ENCODE results near the gene CD300H.

The CD300H gene

DNA sequence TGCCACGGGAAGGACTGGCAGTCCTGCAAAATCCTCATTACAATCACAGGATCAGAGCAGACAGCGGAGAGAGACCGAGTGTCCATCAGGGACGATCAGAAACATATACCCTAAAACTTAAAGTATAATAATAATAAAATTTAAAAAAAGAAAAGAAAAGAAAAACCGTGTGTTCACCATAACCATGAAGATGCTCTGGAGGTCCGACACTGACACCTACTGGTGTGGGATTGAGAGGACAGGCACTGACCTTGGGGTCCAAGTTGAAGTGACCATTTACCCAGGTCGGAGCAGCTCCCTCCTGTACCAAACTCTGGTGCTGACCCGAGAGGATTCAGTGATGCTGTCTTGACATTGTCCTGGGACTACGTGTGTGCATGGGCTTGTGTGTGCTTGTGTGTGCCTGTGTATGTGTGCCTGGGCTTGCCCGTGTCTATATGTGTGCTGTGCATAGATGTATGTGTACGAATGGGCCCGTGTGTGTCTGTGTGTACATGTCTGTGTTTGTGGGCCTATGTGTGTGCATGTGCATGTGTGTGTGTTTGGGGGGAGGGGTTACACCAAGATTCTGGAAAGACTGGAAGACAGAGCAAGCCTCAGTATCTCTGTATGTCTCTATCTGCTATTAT lies 34.7 kb upstream of the CD300H start:
- Histone ChIP-seq H4K91ac (ENCODE audit: low read length) (no peak overlapping the region), H3K4me3 (ENCODE audit: insufficient read depth in 1 of 2, low read depth in 1 of 2, low read length in 2 of 2) (no peak overlapping the region), H3K9ac (ENCODE audit: low read length) (no peak overlapping the region), H2BK5ac (ENCODE audit: low read depth, low read length, poor library complexity, severe bottlenecking) (no peak overlapping the region), H3K14ac (ENCODE audit: low read length in 2 of 2) (peak overlapping the region in 1 of 2 experiments; percentile 6), H2BK12ac (ENCODE audit: low read length in 2 of 2) (no peak overlapping the region), H3K9me3 (ENCODE audit: control insufficient read depth, low read length) (no peaks in the 10 kb centered on the region), H3K4me1 (ENCODE audit: control insufficient read depth, insufficient read depth, low read depth, low read length) (no peaks in the 10 kb centered on the region), H3K18ac (ENCODE audit: low read depth in 1 of 2, low read length in 2 of 2) (no peak overlapping the region), H3K23ac (ENCODE audit: low read length in 2 of 2) (no peak overlapping the region), H2BK120ac (ENCODE audit: low read depth, low read length) (no peak overlapping the region), H3K27me3 (ENCODE audit: control insufficient read depth in 1 of 2, insufficient read depth in 1 of 2, low read length in 2 of 2) (peaks cover 35 to 72% of the 10 kb centered on the region in 2 experiments), H3K4me2 (ENCODE audit: low read length, poor library complexity, severe bottlenecking) (no peak overlapping the region), H3K79me1 (replicated peaks; ENCODE audit: low read length, poor library complexity, severe bottlenecking) (no peaks in the 10 kb centered on the region), H3K36me3 (ENCODE audit: control insufficient read depth in 1 of 2, insufficient read depth in 2 of 2, low read depth in 1 of 2, low read length in 2 of 2) (no peaks in the 10 kb centered on the region), H4K8ac (ENCODE audit: low read length) (no peak overlapping the region), H2BK15ac (ENCODE audit: low read depth, poor library complexity, severe bottlenecking) (no peak overlapping the region), H2AFZ (ENCODE audit: low read depth, low read length) (no peak overlapping the region), H3K4ac (ENCODE audit: low read depth in 1 of 2, low read length in 2 of 2) (no peak overlapping the region), H3K27ac (ENCODE audit: low read length, poor library complexity, severe bottlenecking) (no peak overlapping the region), H2AK5ac (ENCODE audit: low read length, severe bottlenecking) (no peak overlapping the region)
- DNase-seq, result peak; percentile 20
- WGBS, result 56% methylated on average over 9 of the region's 12 CpGs

GRCh38 chr17:74599448-74599939 lies 32.2 kb upstream of the CD300H start:
- Histone ChIP-seq H3K18ac (ENCODE audit: low read depth in 1 of 2, low read length in 2 of 2) (no peak overlapping the region), H2BK12ac (ENCODE audit: low read length in 2 of 2) (no peak overlapping the region), H3K14ac (ENCODE audit: low read length in 2 of 2) (no peak overlapping the region), H3K27ac (ENCODE audit: low read length, poor library complexity, severe bottlenecking) (no peak overlapping the region), H2BK15ac (ENCODE audit: low read depth, poor library complexity, severe bottlenecking) (no peak overlapping the region), H2AK5ac (ENCODE audit: low read length, severe bottlenecking) (no peak overlapping the region), H3K23ac (ENCODE audit: low read length in 2 of 2) (no peak overlapping the region), H3K4ac (ENCODE audit: low read depth in 1 of 2, low read length in 2 of 2) (no peak overlapping the region), H4K91ac (ENCODE audit: low read length) (no peak overlapping the region), H2AFZ (ENCODE audit: low read depth, low read length) (no peak overlapping the region), H3K9me3 (ENCODE audit: control insufficient read depth, low read length) (no peaks in the 10 kb centered on the region), H3K4me2 (ENCODE audit: low read length, poor library complexity, severe bottlenecking) (no peak overlapping the region), H3K9ac (ENCODE audit: low read length) (no peak overlapping the region), H2BK120ac (ENCODE audit: low read depth, low read length) (no peak overlapping the region), H3K4me3 (ENCODE audit: insufficient read depth in 1 of 2, low read depth in 1 of 2, low read length in 2 of 2) (no peak overlapping the region), H3K36me3 (ENCODE audit: control insufficient read depth in 1 of 2, insufficient read depth in 2 of 2, low read depth in 1 of 2, low read length in 2 of 2) (no peaks in the 10 kb centered on the region), H3K4me1 (ENCODE audit: control insufficient read depth, insufficient read depth, low read depth, low read length) (no peaks in the 10 kb centered on the region), H3K27me3 (ENCODE audit: control insufficient read depth in 1 of 2, insufficient read depth in 1 of 2, low read length in 2 of 2) (peaks cover 41 to 90% of the 10 kb centered on the region in 2 experiments), H2BK5ac (ENCODE audit: low read depth, low read length, poor library complexity, severe bottlenecking) (no peak overlapping the region), H3K79me1 (replicated peaks; ENCODE audit: low read length, poor library complexity, severe bottlenecking) (no peaks in the 10 kb centered on the region), H4K8ac (ENCODE audit: low read length) (no peak overlapping the region)
- WGBS, result 67% methylated on average over 8 of the region's 10 CpGs
- DNase-seq, result no peak

DNA sequence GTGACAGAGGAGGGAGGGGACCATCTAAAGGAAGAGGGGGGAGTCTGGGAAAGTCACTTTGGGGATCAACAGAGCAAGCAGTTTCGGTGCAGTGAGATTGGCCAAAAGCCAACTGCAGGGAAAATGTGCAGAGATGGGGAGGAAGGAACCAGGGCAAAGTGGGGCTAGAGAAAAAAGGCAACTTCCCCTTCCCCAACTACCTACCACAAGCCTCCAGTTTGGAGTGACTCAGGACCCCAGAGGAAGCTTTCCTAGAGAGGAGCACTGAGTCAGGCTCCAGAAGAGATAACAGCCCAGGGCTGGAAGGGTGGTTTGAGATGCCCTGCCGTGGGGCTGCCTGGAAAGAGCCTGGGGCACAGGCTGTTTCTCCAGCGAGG lies 31.7 kb upstream of the CD300H start:
- H3K4ac ChIP-seq (ENCODE audit: low read depth in 1 of 2, low read length in 2 of 2), result no peak overlapping the region
- H2AFZ ChIP-seq (ENCODE audit: low read depth, low read length), result no peak overlapping the region
- peaks cover 40 to 86% of the 10 kb centered on the region in 2 experiments for H3K27me3 ChIP-seq (ENCODE audit: control insufficient read depth in 1 of 2, insufficient read depth in 1 of 2, low read length in 2 of 2)
- H3K23ac ChIP-seq (ENCODE audit: low read length in 2 of 2), result no peak overlapping the region
- no peaks in the 10 kb centered on the region for H3K79me1 ChIP-seq (replicated peaks; ENCODE audit: low read length, poor library complexity, severe bottlenecking)
- H2BK15ac ChIP-seq (ENCODE audit: low read depth, poor library complexity, severe bottlenecking), result no peak overlapping the region
- no peak overlapping the region for H2AK5ac ChIP-seq (ENCODE audit: low read length, severe bottlenecking)
- no peak overlapping the region for H4K91ac ChIP-seq (ENCODE audit: low read length)
- no peak overlapping the region for H3K18ac ChIP-seq (ENCODE audit: low read depth in 1 of 2, low read length in 2 of 2)
- no peak overlapping the region for H4K8ac ChIP-seq (ENCODE audit: low read length)
- H3K9me3 ChIP-seq (ENCODE audit: control insufficient read depth, low read length), result no peaks in the 10 kb centered on the region
- no peak for DNase-seq
- H3K36me3 ChIP-seq (ENCODE audit: control insufficient read depth in 1 of 2, insufficient read depth in 2 of 2, low read depth in 1 of 2, low read length in 2 of 2), result no peaks in the 10 kb centered on the region
- no peak overlapping the region for H2BK12ac ChIP-seq (ENCODE audit: low read length in 2 of 2)
- H3K9ac ChIP-seq (ENCODE audit: low read length), result no peak overlapping the region
- H3K14ac ChIP-seq (ENCODE audit: low read length in 2 of 2), result no peak overlapping the region
- 19% methylated on average over 2 of the region's 3 CpGs for WGBS
- H3K4me1 ChIP-seq (ENCODE audit: control insufficient read depth, insufficient read depth, low read depth, low read length), result no peaks in the 10 kb centered on the region
- H2BK120ac ChIP-seq (ENCODE audit: low read depth, low read length), result no peak overlapping the region
- H3K4me2 ChIP-seq (ENCODE audit: low read length, poor library complexity, severe bottlenecking), result no peak overlapping the region
- no peak overlapping the region for H2BK5ac ChIP-seq (ENCODE audit: low read depth, low read length, poor library complexity, severe bottlenecking)
- no peak overlapping the region for H3K4me3 ChIP-seq (ENCODE audit: insufficient read depth in 1 of 2, low read depth in 1 of 2, low read length in 2 of 2)
- no peak overlapping the region for H3K27ac ChIP-seq (ENCODE audit: low read length, poor library complexity, severe bottlenecking)

DNA sequence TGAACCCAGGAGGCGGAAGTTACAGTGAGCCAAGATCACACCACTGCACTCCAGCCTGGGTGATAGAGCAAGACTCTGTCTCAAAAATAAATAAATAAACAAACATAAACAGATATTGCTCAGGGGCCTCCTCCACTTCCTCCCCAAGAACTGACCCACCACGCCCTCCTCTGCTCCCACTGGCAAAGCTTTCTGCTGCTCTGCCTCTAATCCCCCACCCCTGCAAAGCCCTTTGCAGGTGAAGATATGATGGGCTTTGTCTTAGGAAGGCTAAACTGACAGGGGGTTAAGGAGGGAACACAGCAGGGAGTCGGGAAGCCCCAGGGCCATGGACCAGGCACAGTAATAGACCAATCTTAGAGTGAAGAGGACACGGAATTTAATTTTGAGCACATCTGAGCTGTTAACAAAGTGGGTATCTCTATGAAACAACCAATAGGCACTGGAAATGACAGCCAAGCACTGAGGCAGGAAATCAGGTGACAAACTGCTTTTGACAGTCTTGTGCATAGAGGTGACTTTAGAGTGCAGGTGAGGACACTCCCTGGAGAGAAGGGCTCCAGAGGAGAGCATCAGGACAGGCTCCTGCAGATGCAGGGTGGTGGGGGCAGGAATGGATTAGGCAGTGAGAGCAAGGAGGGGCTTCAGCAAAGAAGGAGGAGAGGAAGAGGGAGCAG lies 31.2 kb upstream of the CD300H start:
- WGBS, result 84% methylated on average over 3 of the region's 4 CpGs
- no peak overlapping the region for H3K4me2 ChIP-seq (ENCODE audit: low read length, poor library complexity, severe bottlenecking)
- H3K4ac ChIP-seq (ENCODE audit: low read depth in 1 of 2, low read length in 2 of 2), result no peak overlapping the region
- H4K8ac ChIP-seq (ENCODE audit: low read length), result no peak overlapping the region
- H2AK5ac ChIP-seq (ENCODE audit: low read length, severe bottlenecking), result no peak overlapping the region
- H2BK15ac ChIP-seq (ENCODE audit: low read depth, poor library complexity, severe bottlenecking), result no peak overlapping the region
- H3K23ac ChIP-seq (ENCODE audit: low read length in 2 of 2), result no peak overlapping the region
- H3K18ac ChIP-seq (ENCODE audit: low read depth in 1 of 2, low read length in 2 of 2), result no peak overlapping the region
- no peak overlapping the region for H2BK5ac ChIP-seq (ENCODE audit: low read depth, low read length, poor library complexity, severe bottlenecking)
- H3K4me1 ChIP-seq (ENCODE audit: control insufficient read depth, insufficient read depth, low read depth, low read length), result no peaks in the 10 kb centered on the region
- H2AFZ ChIP-seq (ENCODE audit: low read depth, low read length), result no peak overlapping the region
- H3K14ac ChIP-seq (ENCODE audit: low read length in 2 of 2), result no peak overlapping the region
- H3K27me3 ChIP-seq (ENCODE audit: control insufficient read depth in 1 of 2, insufficient read depth in 1 of 2, low read length in 2 of 2), result peaks cover 35 to 84% of the 10 kb centered on the region in 2 experiments
- no peak overlapping the region for H2BK120ac ChIP-seq (ENCODE audit: low read depth, low read length)
- H3K9ac ChIP-seq (ENCODE audit: low read length), result no peak overlapping the region
- no peak overlapping the region for H3K27ac ChIP-seq (ENCODE audit: low read length, poor library complexity, severe bottlenecking)
- H2BK12ac ChIP-seq (ENCODE audit: low read length in 2 of 2), result no peak overlapping the region
- H3K79me1 ChIP-seq (replicated peaks; ENCODE audit: low read length, poor library complexity, severe bottlenecking), result no peaks in the 10 kb centered on the region
- DNase-seq, result no peak
- H3K4me3 ChIP-seq (ENCODE audit: insufficient read depth in 1 of 2, low read depth in 1 of 2, low read length in 2 of 2), result no peak overlapping the region
- H3K36me3 ChIP-seq (ENCODE audit: control insufficient read depth in 1 of 2, insufficient read depth in 2 of 2, low read depth in 1 of 2, low read length in 2 of 2), result no peaks in the 10 kb centered on the region
- H3K9me3 ChIP-seq (ENCODE audit: control insufficient read depth, low read length), result no peaks in the 10 kb centered on the region
- H4K91ac ChIP-seq (ENCODE audit: low read length), result no peak overlapping the region
